BE2C (cell line): ENCODE data around the gene GRB7.
A peak's percentile ranks its signal among the peaks of the same experiment; 100 is the strongest.

Experiments
- DNase-seq: peaks from one replicate; pipeline ENCODE4 v3.0.0-alpha.2; 2020
- H3K27me3 ChIP-seq: fragments of 250-450 bp; sonication (Bioruptor Pico); 2 replicates; pipeline ENCODE4 v1.5.1; 2020; ENCODE audit warnings: mild to moderate bottlenecking
- H3K36me3 ChIP-seq: fragments of 250-450 bp; sonication (Bioruptor Pico); 2 replicates; pipeline ENCODE4 v1.5.1; 2020; ENCODE audit warnings: mild to moderate bottlenecking
- H3K4me1 ChIP-seq: fragments of 250-450 bp; sonication (Bioruptor Pico); 2 replicates; pipeline ENCODE4 v1.5.1; 2020
- H3K4me3 ChIP-seq: 2 replicates; pipeline ENCODE4 v1.5.1; 2011; ENCODE audit warnings: low read depth, low read length
- H3K9me3 ChIP-seq: fragments of 250-450 bp; sonication (Bioruptor Pico); 2 replicates; pipeline ENCODE4 v1.5.1; 2020
- CTCF ChIP-seq: IDR thresholded peaks from 2 replicates; pipeline ENCODE4 v1.5.1; 2012; ENCODE audit warnings: mild to moderate bottlenecking, low read depth, low read length

Gene GRB7

GRCh38 chr17:39752241-39752881 lies 14.6 kb downstream of the GRB7 start:
- Histone ChIP-seq H3K27me3 (peaks cover 22% of the 10 kb centered on the region), H3K4me3 (no peak overlapping the region), H3K9me3 (no peaks in the 10 kb centered on the region), H3K36me3 (no peaks in the 10 kb centered on the region), H3K4me1 (no peaks in the 10 kb centered on the region)
- DNase-seq = no peak
- no peak for TF ChIP-seq CTCF

- H3K36me3 ChIP-seq = no peaks in the 10 kb centered on the region
- H3K9me3 ChIP-seq = no peaks in the 10 kb centered on the region
- H3K4me1 ChIP-seq = no peaks in the 10 kb centered on the region
- peak; percentile 56 for DNase-seq
- TF ChIP-seq CTCF = no peak
- H3K27me3 ChIP-seq = peaks cover 34% of the 10 kb centered on the region
- peak overlapping the region; percentile 71 for H3K4me3 ChIP-seq
These were observed 15.9 kb downstream of the GRB7 start for GRCh38 chr17:39753514-39754160.

- DNase-seq = peak; percentile 85
- peak overlapping the region; percentile 71 for H3K4me3 ChIP-seq
- no peaks in the 10 kb centered on the region for H3K36me3 ChIP-seq
- H3K27me3 ChIP-seq = peaks cover 42% of the 10 kb centered on the region
- TF ChIP-seq CTCF = peak; percentile 62
- no peaks in the 10 kb centered on the region for H3K9me3 ChIP-seq
- H3K4me1 ChIP-seq = no peaks in the 10 kb centered on the region
These were observed 16.6 kb downstream of the GRB7 start for GRCh38 chr17:39754161-39754957.

- TF ChIP-seq CTCF = no peak
- no peaks in the 10 kb centered on the region for H3K9me3 ChIP-seq
- no peaks in the 10 kb centered on the region for H3K4me1 ChIP-seq
- DNase-seq = no peak
- peak overlapping the region; percentile 71 for H3K4me3 ChIP-seq
- no peaks in the 10 kb centered on the region for H3K36me3 ChIP-seq
- peaks cover 48% of the 10 kb centered on the region for H3K27me3 ChIP-seq
These were observed 17.3 kb downstream of the GRB7 start for GRCh38 chr17:39754958-39755553.

GRCh38 chr17:39755554-39756379 lies 18.0 kb downstream of the GRB7 start:
- H3K27me3 ChIP-seq = peaks cover 54% of the 10 kb centered on the region
- H3K36me3 ChIP-seq = no peaks in the 10 kb centered on the region
- no peaks in the 10 kb centered on the region for H3K4me1 ChIP-seq
- H3K9me3 ChIP-seq = no peaks in the 10 kb centered on the region
- no peak for TF ChIP-seq CTCF
- no peak for DNase-seq
- H3K4me3 ChIP-seq = no peak overlapping the region
